GM12878 (cell line): ENCODE data around the gene ZCRB1. TPM values are rescaled to one million over a fixed set of nuclear protein-coding genes. Genes with fewer than 3 reads are reported as not detected.

ENCODE experiments used
- ATAC-seq: fragments of 200-7000 bp; cut with Tn5 transposase; 3 replicates; pipeline ENCODE4 v1.9.1; 2020; ENCODE audit warnings: mild to moderate bottlenecking, moderate library complexity
- BruUV-seq: library from RNA; stranded (reverse); fragments of 400-500 nt; replicated peaks from 2 replicates; lab custom pipeline; 2021; lab: Mats Ljungman, UMichigan
- CTCF ChIA-PET: fragments of 300-600 bp; sonication (Branson Sonifier 250); formaldehyde crosslinking; extraction: SDS; loops from one replicate; lab custom pipeline; 2021; ENCODE audit warnings: inconsistent platforms; lab: Yijun Ruan, JAX
- POLR2A ChIA-PET: fragments of 350-600 bp; formaldehyde crosslinking; extraction: SDS; loops from one replicate; lab custom pipeline; 2021; ENCODE audit warnings: inconsistent platforms; lab: Charles Lee
- RAD21 ChIA-PET: fragments of 300-600 bp; sonication (Branson Sonifier 250); formaldehyde crosslinking; loops from one replicate; lab custom pipeline; 2023; ENCODE audit warnings: antibody characterized with exemption; ENCODE audit not compliant: unreplicated experiment; lab: Charles Lee
- SMC1A ChIA-PET: fragments of 300-600 bp; sonication (Branson Sonifier 250); formaldehyde crosslinking; loops from one replicate; lab custom pipeline; 2023; ENCODE audit not compliant: unreplicated experiment, uncharacterized antibody; lab: Charles Lee
- DNase-seq: peaks from one replicate; pipeline ENCODE4 v3.0.0-alpha.2; 2011; ENCODE audit warnings: low read depth, low spot score
- FAIRE-seq: peaks from 3 replicates; lab custom pipeline; 2011; peaks lifted over from hg19 to GRCh38; lab: Jason Lieb, UNC
- H2AFZ ChIP-seq: 2 replicates; pipeline ENCODE4 v1.6.0; 2011; ENCODE audit warnings: low read depth, low read length, control low read depth; ENCODE audit not compliant: control insufficient read depth
- H3K27ac ChIP-seq: 2 replicates; pipeline ENCODE4 v1.5.1; 2011; ENCODE audit warnings: control low read depth; ENCODE audit not compliant: control insufficient read depth, insufficient read depth
- H3K27me3 ChIP-seq, 2 experiments: replicated peaks in 1 of 2; 2 replicates each; pipeline versions ENCODE4 v1.6.0 to v1.6.1; 2011; ENCODE audit warnings: low read length in 1 of 2; ENCODE audit not compliant: control insufficient read depth in 2 of 2, insufficient read depth in 2 of 2
- H3K36me3 ChIP-seq, 2 experiments: 2 replicates each; pipeline ENCODE4 v1.5.1; 2011; ENCODE audit warnings: low read length in 1 of 2; ENCODE audit not compliant: control insufficient read depth in 2 of 2, insufficient read depth in 2 of 2
- H3K4me1 ChIP-seq: 2 replicates; pipeline ENCODE4 v1.6.1; 2011; ENCODE audit warnings: mild to moderate bottlenecking, low read length, moderate library complexity, mixed read lengths; ENCODE audit not compliant: control insufficient read depth, insufficient read depth
- H3K4me2 ChIP-seq: 2 replicates; pipeline ENCODE4 v1.6.0; 2011; ENCODE audit warnings: control low read depth; ENCODE audit not compliant: control insufficient read depth, insufficient read depth
- H3K4me3 ChIP-seq: fragments of 200-600 bp; sonication (generic); 2 replicates; pipeline ENCODE4 v1.5.1; 2016
- H3K79me2 ChIP-seq: 2 replicates; pipeline ENCODE4 v1.6.0; 2011; ENCODE audit warnings: low read length; ENCODE audit not compliant: control insufficient read depth, insufficient read depth
- H3K9ac ChIP-seq: 2 replicates; pipeline ENCODE4 v1.8.0; 2011; ENCODE audit warnings: low read length, control low read depth, mixed read lengths; ENCODE audit not compliant: control insufficient read depth, insufficient read depth
- H3K9me3 ChIP-seq: replicated peaks from 3 replicates; pipeline ENCODE4 v1.5.1; 2011; ENCODE audit warnings: mild to moderate bottlenecking, low read length; ENCODE audit not compliant: control insufficient read depth, insufficient read depth
- H4K20me1 ChIP-seq: 2 replicates; pipeline ENCODE4 v1.6.0; 2011; ENCODE audit not compliant: control insufficient read depth, insufficient read depth
- ATF7 ChIP-seq: fragments of 450-650 bp; IDR thresholded peaks from 2 replicates; pipeline ENCODE4 v1.6.1; 2016; ENCODE audit warnings: low read depth, mild to moderate bottlenecking
- CEBPB ChIP-seq, 2 experiments: fragments of 150-350 bp in 1 of 2; IDR thresholded peaks; 2 replicates each; pipeline ENCODE4 v1.6.1; 2012 to 2014; ENCODE audit warnings: low read depth in 2 of 2, low read length in 2 of 2, borderline replicate concordance in 1 of 2, inconsistent platforms in 1 of 2
- CHD4 ChIP-seq: fragments of 200-600 bp; sonication (generic); IDR thresholded peaks from 2 replicates; pipeline ENCODE4 v1.6.1; 2016; ENCODE audit warnings: mild to moderate bottlenecking
- DPF2 ChIP-seq: fragments of 450-650 bp; IDR thresholded peaks from 2 replicates; pipeline ENCODE4 v1.6.1; 2017; ENCODE audit warnings: mild to moderate bottlenecking
- GATAD2B ChIP-seq: fragments of 450-650 bp; conservative IDR thresholded peaks from 2 replicates; pipeline ENCODE4 v1.6.1; 2017; ENCODE audit warnings: low read depth, mild to moderate bottlenecking, moderate library complexity
- HDAC6 ChIP-seq: fragments of 200-600 bp; sonication (generic); IDR thresholded peaks from one replicate; pipeline ENCODE4 v1.8.0; 2017; ENCODE audit warnings: antibody characterized with exemption; ENCODE audit not compliant: unreplicated experiment
- MTA3 ChIP-seq: IDR thresholded peaks from 2 replicates; pipeline ENCODE4 v1.6.1; 2012; ENCODE audit warnings: low read length, inconsistent platforms, borderline replicate concordance
- NFIC ChIP-seq: IDR thresholded peaks from 2 replicates; pipeline ENCODE4 v1.6.1; 2012; ENCODE audit warnings: low read depth, mild to moderate bottlenecking, inconsistent platforms, low read length, moderate library complexity
- NFYB ChIP-seq: IDR thresholded peaks from 2 replicates; pipeline ENCODE4 v1.6.1; 2011; ENCODE audit warnings: low read depth, mild to moderate bottlenecking, low read length, improper control_type of control experiment, moderate library complexity; ENCODE audit not compliant: insufficient read depth
- YY1 ChIP-seq: IDR thresholded peaks from 2 replicates; pipeline ENCODE4 v1.6.1; 2011; ENCODE audit warnings: low read depth, mild to moderate bottlenecking, low read length
- in situ Hi-C: fragments of 300-500 bp; cut with MboI; formaldehyde crosslinking; loops from 9 replicates; pipeline ENCODE4 v1.14.3; 2018; ENCODE audit warnings: mixed read lengths
- intact Hi-C: fragments of 100-400 bp; cut with micrococcal nuclease; formaldehyde crosslinking; loops from one replicate; pipeline ENCODE4 v1.14.2; 2022; ENCODE audit not compliant: unreplicated experiment
- polyA plus RNA-seq, 11 experiments: library from polyadenylated mRNA; depleted of rRNA in 4 of 11; unstranded in 6 of 11; stranded (reverse) in 5 of 11; fragments of >200 nt; fragmentation: Nextera tagmentation in 4 of 11; fragmentation: Illumina TruSeq in 1 of 11; extraction: Ambion mirVana in 4 of 11; extraction: Trizol in 1 of 11; gene quantifications; 1 replicate in 1 of 11; 2 replicates in 10 of 11; pipeline versions ENCODE4 v1.2.1 to v1.2.3, GENCODE V29; 2011 to 2016; ENCODE audit warnings: inconsistent platforms in 2 of 11, missing spikeins in 2 of 11, low read depth in 1 of 11
- total RNA-seq, 4 experiments: library from RNA; depleted of rRNA in 3 of 4; stranded (reverse); fragments of >200 nt in 3 of 4; fragmentation: Illumina TruSeq in 1 of 4; extraction: Trizol in 1 of 4; gene quantifications; 2 replicates each; pipeline versions ENCODE4 v1.2.1 to v1.2.3, GENCODE V29; 2013 to 2021
- TF ChIP-seq, protein P1 (sequence below): IDR thresholded peaks from 2 replicates; pipeline ENCODE4 v1.6.1; 2012; ENCODE audit warnings: low read depth, low read length, improper control_type of control experiment
- TF ChIP-seq, protein P2 (sequence below): fragments of 450-650 bp; IDR thresholded peaks from 2 replicates; pipeline ENCODE4 v1.6.1; 2017; ENCODE audit warnings: low read depth, mild to moderate bottlenecking, moderate library complexity

The ZCRB1 gene
- total and polyA plus RNA-seq, 10 of the 15 experiments (the other 5 are each of a cell fraction or from before 2014, with no cell fraction given) = 43.3 to 178 (median 88.6) TPM

DNA sequence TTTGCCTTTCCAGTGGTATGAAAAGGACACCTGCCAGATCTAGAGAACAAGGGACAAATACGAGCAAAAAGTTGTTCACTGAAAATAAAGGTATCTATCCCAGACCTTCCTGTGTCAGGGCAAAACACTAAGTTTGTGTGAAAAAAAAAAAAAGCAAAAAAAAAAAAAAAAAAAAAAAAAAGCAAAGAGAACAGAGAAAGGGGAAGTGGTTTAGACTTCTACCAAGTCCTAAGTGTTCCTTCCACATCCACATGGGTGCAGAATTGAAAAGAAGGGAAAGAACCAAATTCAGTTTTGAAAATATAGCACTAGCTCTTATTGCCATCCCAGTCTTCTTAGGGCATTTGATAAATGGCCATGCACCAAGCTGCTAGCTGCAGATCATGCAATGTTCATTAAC lies 41.7 kb downstream of the ZCRB1 start (continued):
- TF ChIP-seq, protein P1, sequence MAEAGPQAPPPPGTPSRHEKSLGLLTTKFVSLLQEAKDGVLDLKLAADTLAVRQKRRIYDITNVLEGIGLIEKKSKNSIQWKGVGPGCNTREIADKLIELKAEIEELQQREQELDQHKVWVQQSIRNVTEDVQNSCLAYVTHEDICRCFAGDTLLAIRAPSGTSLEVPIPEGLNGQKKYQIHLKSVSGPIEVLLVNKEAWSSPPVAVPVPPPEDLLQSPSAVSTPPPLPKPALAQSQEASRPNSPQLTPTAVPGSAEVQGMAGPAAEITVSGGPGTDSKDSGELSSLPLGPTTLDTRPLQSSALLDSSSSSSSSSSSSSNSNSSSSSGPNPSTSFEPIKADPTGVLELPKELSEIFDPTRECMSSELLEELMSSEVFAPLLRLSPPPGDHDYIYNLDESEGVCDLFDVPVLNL = no peak
- no peak for TF ChIP-seq MTA3
- TF ChIP-seq NFYB = no peak
- TF ChIP-seq CEBPB (IDR thresholded peaks at IDR 0.05; ENCODE audit: borderline replicate concordance in 1 of 2, low read depth in 2 of 2, low read length in 2 of 2) = no peak

DNA sequence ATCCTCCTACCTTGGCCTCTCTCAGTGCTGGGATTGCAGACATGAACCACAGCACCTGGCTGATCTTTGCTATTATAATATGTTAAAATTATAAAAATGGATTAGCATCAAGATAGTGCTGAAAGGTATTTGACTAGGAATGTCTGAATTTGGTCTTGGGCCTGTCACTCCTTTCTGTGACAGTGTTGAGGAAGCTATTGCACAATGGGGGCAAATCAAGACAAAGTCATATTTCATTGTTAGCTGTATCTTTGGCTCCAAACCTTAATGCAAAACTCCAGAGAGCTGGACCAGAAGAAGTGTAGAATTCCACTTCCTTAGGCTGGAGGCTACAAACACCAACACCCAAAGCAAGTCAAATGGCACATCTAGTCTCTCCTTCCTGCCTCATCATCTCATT lies 42.2 kb downstream of the ZCRB1 start:
- ChIA-PET CTCF (interaction anchor here (0.9 to 2.1 kb wide), 2 partner anchors 9 to 48 kb away, joined by 4 to 9 read pairs; no protein-coding TSS in a partner anchor), POLR2A (interaction anchor here (0.5 to 0.6 kb wide), 2 partner anchors 13 to 143 kb away, joined by 6 to 8 read pairs; no protein-coding TSS in a partner anchor), RAD21 (interaction anchor here (0.7 kb wide), 1 partner anchor 15 kb away, joined by 3 read pairs; no protein-coding TSS in a partner anchor), SMC1A (interaction anchor here (1.0 to 2.0 kb wide), 3 partner anchors 15 to 50 kb away, joined by 4 to 10 read pairs (median 5); no protein-coding TSS in a partner anchor)
- Histone ChIP-seq H3K4me2 (no peak overlapping the region), H3K9ac (no peak overlapping the region), H3K36me3 (no peaks in the 10 kb centered on the region), H3K4me1 (peaks cover 3% of the 10 kb centered on the region; the same call in 1 of the 2 replicates), H4K20me1 (no peaks in the 10 kb centered on the region), H3K9me3 (no peaks in the 10 kb centered on the region), H3K4me3 (no peak overlapping the region), H2AFZ (no peak overlapping the region), H3K79me2 (no peaks in the 10 kb centered on the region), H3K27me3 (no peaks in the 10 kb centered on the region), H3K27ac (no peak overlapping the region)
- DNase-seq (no peak), FAIRE-seq (no peak), ATAC-seq (no peak)
- TF ChIP-seq CHD4 = no peak
- TF ChIP-seq ATF7 = no peak
- TF ChIP-seq NFIC = no peak
- TF ChIP-seq, protein P2, sequence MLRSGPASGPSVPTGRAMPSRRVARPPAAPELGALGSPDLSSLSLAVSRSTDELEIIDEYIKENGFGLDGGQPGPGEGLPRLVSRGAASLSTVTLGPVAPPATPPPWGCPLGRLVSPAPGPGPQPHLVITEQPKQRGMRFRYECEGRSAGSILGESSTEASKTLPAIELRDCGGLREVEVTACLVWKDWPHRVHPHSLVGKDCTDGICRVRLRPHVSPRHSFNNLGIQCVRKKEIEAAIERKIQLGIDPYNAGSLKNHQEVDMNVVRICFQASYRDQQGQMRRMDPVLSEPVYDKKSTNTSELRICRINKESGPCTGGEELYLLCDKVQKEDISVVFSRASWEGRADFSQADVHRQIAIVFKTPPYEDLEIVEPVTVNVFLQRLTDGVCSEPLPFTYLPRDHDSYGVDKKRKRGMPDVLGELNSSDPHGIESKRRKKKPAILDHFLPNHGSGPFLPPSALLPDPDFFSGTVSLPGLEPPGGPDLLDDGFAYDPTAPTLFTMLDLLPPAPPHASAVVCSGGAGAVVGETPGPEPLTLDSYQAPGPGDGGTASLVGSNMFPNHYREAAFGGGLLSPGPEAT = no peak
- TF ChIP-seq GATAD2B = no peak
- no peak for TF ChIP-seq DPF2
- no peak for TF ChIP-seq HDAC6
- no peak for TF ChIP-seq YY1
- intact Hi-C loops = no loop called here
- in situ Hi-C loops = no loop called here
- BruUV-seq = no TSS peak
